Mesendoderm (in vitro differentiated cells): Measurements from ENCODE around the gene SNCA.

Source experiments
- DNase-seq: peaks from one replicate; pipeline ENCODE4 v3.0.0; 2013
- H2AK5ac ChIP-seq: 2 replicates; pipeline ENCODE4 v1.6.1; 2013; ENCODE audit warnings: low read length, inconsistent platforms
- H2BK120ac ChIP-seq: 2 replicates; pipeline ENCODE4 v1.6.1; 2013; ENCODE audit warnings: low read depth, mild to moderate bottlenecking, low read length, moderate library complexity, mixed read lengths
- H2BK15ac ChIP-seq: replicated peaks from 2 replicates; pipeline ENCODE4 v1.6.1; 2013; ENCODE audit warnings: low read depth, mild to moderate bottlenecking, moderate library complexity
- H2BK5ac ChIP-seq: 2 replicates; pipeline ENCODE4 v1.6.1; 2013; ENCODE audit warnings: low read length, inconsistent platforms
- H3K18ac ChIP-seq: 2 replicates; pipeline ENCODE4 v1.6.1; 2013; ENCODE audit warnings: mild to moderate bottlenecking, low read length, mixed read lengths
- H3K23ac ChIP-seq: one replicate; pipeline ENCODE4 v1.6.1; 2013; ENCODE audit warnings: low read length
- H3K27ac ChIP-seq: 2 replicates; pipeline ENCODE4 v1.5.1; 2013; ENCODE audit warnings: low read depth, mild to moderate bottlenecking, inconsistent platforms, low read length, moderate library complexity
- H3K27me3 ChIP-seq: 2 replicates; pipeline ENCODE4 v1.6.1; 2013; ENCODE audit warnings: low read length, control low read depth, mild to moderate bottlenecking, inconsistent platforms; ENCODE audit not compliant: insufficient read depth, poor library complexity
- H3K36me3 ChIP-seq: 2 replicates; pipeline ENCODE4 v1.6.1; 2013; ENCODE audit warnings: low read length, inconsistent platforms; ENCODE audit not compliant: control insufficient read depth, insufficient read depth
- H3K4ac ChIP-seq: one replicate; pipeline ENCODE4 v1.6.1; 2013; ENCODE audit warnings: low read depth, mild to moderate bottlenecking, low read length, moderate library complexity
- H3K4me1 ChIP-seq: 2 replicates; pipeline ENCODE4 v1.6.1; 2013; ENCODE audit warnings: low read depth, low read length, inconsistent platforms; ENCODE audit not compliant: control insufficient read depth
- H3K4me2 ChIP-seq: 2 replicates; pipeline ENCODE4 v1.6.1; 2013; ENCODE audit warnings: low read length
- H3K4me3 ChIP-seq: 2 replicates; pipeline ENCODE4 v1.5.1; 2013; ENCODE audit warnings: mild to moderate bottlenecking, low read length
- H3K56ac ChIP-seq: one replicate; pipeline ENCODE4 v1.6.1; 2013; ENCODE audit warnings: low read length
- H3K79me1 ChIP-seq: 2 replicates; pipeline ENCODE4 v1.6.1; 2013; ENCODE audit warnings: low read length, inconsistent platforms
- H3K79me2 ChIP-seq: 2 replicates; pipeline ENCODE4 v1.6.1; 2013; ENCODE audit warnings: mild to moderate bottlenecking, low read length; ENCODE audit not compliant: control insufficient read depth, insufficient read depth
- H3K9ac ChIP-seq: 2 replicates; pipeline ENCODE4 v1.6.1; 2013; ENCODE audit warnings: low read length, inconsistent platforms
- H4K5ac ChIP-seq: one replicate; pipeline ENCODE4 v1.6.1; 2013; ENCODE audit warnings: low read length
- H4K8ac ChIP-seq: one replicate; pipeline ENCODE4 v1.6.1; 2013; ENCODE audit warnings: low read depth, mild to moderate bottlenecking, control low read depth, low read length, moderate library complexity
- WGBS: extraction: QIAGEN DNeasy Blood & Tissue Kit; methylation state at CpG from one replicate; pipeline ENCODE4 v1.1.7; 2013; ENCODE audit warnings: low lambda C conversion rate, missing lambda C conversion rate; ENCODE audit not compliant: insufficient coverage; ENCODE audit errors: extremely low coverage; 5-methylcytosine and 5-hydroxymethylcytosine counted together

SNCA gene

GRCh38 chr4:89773805-89774204, 63.2 kb downstream of the SNCA start:
- no peak overlapping the region for H3K9ac ChIP-seq
- H3K79me1 ChIP-seq = no peaks in the 10 kb centered on the region
- no peak overlapping the region for H2AK5ac ChIP-seq
- no peak overlapping the region for H3K27ac ChIP-seq
- DNase-seq = peak; percentile 11
- no peak overlapping the region for H2BK5ac ChIP-seq
- no peaks in the 10 kb centered on the region for H3K4me1 ChIP-seq
- no peak overlapping the region for H3K56ac ChIP-seq
- no peak overlapping the region for H2BK120ac ChIP-seq
- no CpG with 5 or more reads among the region's 2 CpGs for WGBS
- no peak overlapping the region for H2BK15ac ChIP-seq
- H3K23ac ChIP-seq = no peak overlapping the region
- H3K27me3 ChIP-seq = peaks cover 2% of the 10 kb centered on the region
- no peak overlapping the region for H4K8ac ChIP-seq
- H3K18ac ChIP-seq = no peak overlapping the region
- no peaks in the 10 kb centered on the region for H3K79me2 ChIP-seq
- H3K4me2 ChIP-seq = no peak overlapping the region
- no peak overlapping the region for H4K5ac ChIP-seq
- H3K36me3 ChIP-seq = no peaks in the 10 kb centered on the region
- H3K4me3 ChIP-seq = no peak overlapping the region
- H3K4ac ChIP-seq = no peak overlapping the region

- Histone ChIP-seq H3K36me3 (no peaks in the 10 kb centered on the region), H3K79me1 (no peaks in the 10 kb centered on the region), H3K27me3 (peaks cover 2% of the 10 kb centered on the region), H3K4ac (no peak overlapping the region), H4K5ac (no peak overlapping the region), H3K4me1 (no peaks in the 10 kb centered on the region), H2BK15ac (no peak overlapping the region), H3K4me2 (no peak overlapping the region), H3K18ac (no peak overlapping the region), H2BK120ac (no peak overlapping the region), H2AK5ac (no peak overlapping the region), H2BK5ac (no peak overlapping the region), H3K56ac (no peak overlapping the region), H3K79me2 (no peaks in the 10 kb centered on the region), H3K23ac (no peak overlapping the region), H4K8ac (no peak overlapping the region), H3K9ac (no peak overlapping the region), H3K27ac (no peak overlapping the region), H3K4me3 (no peak overlapping the region)
- WGBS = no CpG with 5 or more reads among the region's 3 CpGs
- no peak for DNase-seq
Observed at GRCh38 chr4:89769856-89770255, 67.1 kb downstream of the SNCA start.

- DNase-seq = no peak
- H3K4me3 ChIP-seq = no peak overlapping the region
- H3K79me1 ChIP-seq = no peaks in the 10 kb centered on the region
- no peak overlapping the region for H2BK15ac ChIP-seq
- no peak overlapping the region for H3K9ac ChIP-seq
- H4K5ac ChIP-seq = no peak overlapping the region
- H2BK5ac ChIP-seq = no peak overlapping the region
- H3K23ac ChIP-seq = no peak overlapping the region
- no peak overlapping the region for H3K4ac ChIP-seq
- no peaks in the 10 kb centered on the region for H3K27me3 ChIP-seq
- no peaks in the 10 kb centered on the region for H3K4me1 ChIP-seq
- H3K4me2 ChIP-seq = no peak overlapping the region
- no peak overlapping the region for H2AK5ac ChIP-seq
- H3K27ac ChIP-seq = no peak overlapping the region
- H3K56ac ChIP-seq = no peak overlapping the region
- no peak overlapping the region for H3K18ac ChIP-seq
- no peaks in the 10 kb centered on the region for H3K36me3 ChIP-seq
- no peak overlapping the region for H2BK120ac ChIP-seq
- H3K79me2 ChIP-seq = no peaks in the 10 kb centered on the region
- H4K8ac ChIP-seq = no peak overlapping the region
Observed at GRCh38 chr4:89767924-89768323, 69.0 kb downstream of the SNCA start.

- H3K4me1 ChIP-seq = no peaks in the 10 kb centered on the region
- H3K4me3 ChIP-seq = no peak overlapping the region
- H3K79me2 ChIP-seq = no peaks in the 10 kb centered on the region
- no peak overlapping the region for H4K8ac ChIP-seq
- H2BK5ac ChIP-seq = no peak overlapping the region
- H3K23ac ChIP-seq = no peak overlapping the region
- DNase-seq = no peak
- no peaks in the 10 kb centered on the region for H3K27me3 ChIP-seq
- no peak overlapping the region for H3K27ac ChIP-seq
- H2AK5ac ChIP-seq = no peak overlapping the region
- H3K18ac ChIP-seq = no peak overlapping the region
- no peak overlapping the region for H4K5ac ChIP-seq
- H3K56ac ChIP-seq = no peak overlapping the region
- no peaks in the 10 kb centered on the region for H3K79me1 ChIP-seq
- no peak overlapping the region for H3K9ac ChIP-seq
- no peak overlapping the region for H3K4ac ChIP-seq
- no peak overlapping the region for H2BK15ac ChIP-seq
- H2BK120ac ChIP-seq = no peak overlapping the region
- H3K36me3 ChIP-seq = no peaks in the 10 kb centered on the region
- no CpG with 5 or more reads among the region's 2 CpGs for WGBS
- no peak overlapping the region for H3K4me2 ChIP-seq
Observed at GRCh38 chr4:89765966-89766365, 71.0 kb downstream of the SNCA start.

GRCh38 chr4:89765528-89765927, 71.4 kb downstream of the SNCA start:
- DNase-seq = no peak
- H3K27me3 ChIP-seq = no peaks in the 10 kb centered on the region
- no peak overlapping the region for H3K23ac ChIP-seq
- no peaks in the 10 kb centered on the region for H3K4me1 ChIP-seq
- WGBS = no CpG with 5 or more reads among the region's 2 CpGs
- H3K36me3 ChIP-seq = no peaks in the 10 kb centered on the region
- H2BK15ac ChIP-seq = no peak overlapping the region
- no peak overlapping the region for H3K4me2 ChIP-seq
- no peak overlapping the region for H3K4me3 ChIP-seq
- H3K56ac ChIP-seq = no peak overlapping the region
- no peak overlapping the region for H3K18ac ChIP-seq
- no peak overlapping the region for H2BK120ac ChIP-seq
- no peak overlapping the region for H2AK5ac ChIP-seq
- H4K5ac ChIP-seq = no peak overlapping the region
- H3K9ac ChIP-seq = no peak overlapping the region
- H3K79me1 ChIP-seq = no peaks in the 10 kb centered on the region
- H3K4ac ChIP-seq = no peak overlapping the region
- no peak overlapping the region for H3K27ac ChIP-seq
- no peak overlapping the region for H2BK5ac ChIP-seq
- no peaks in the 10 kb centered on the region for H3K79me2 ChIP-seq
- H4K8ac ChIP-seq = no peak overlapping the region

GRCh38 chr4:89762311-89762710, 74.7 kb downstream of the SNCA start:
- H3K4me3 ChIP-seq = no peak overlapping the region

More at GRCh38 chr4:89762311-89762710, 74.7 kb downstream of the SNCA start:
- Histone ChIP-seq H3K4me2 (no peak overlapping the region), H3K27ac (no peak overlapping the region), H3K4me1 (no peaks in the 10 kb centered on the region), H3K79me2 (no peaks in the 10 kb centered on the region), H2BK120ac (no peak overlapping the region), H4K8ac (no peak overlapping the region), H3K27me3 (no peaks in the 10 kb centered on the region), H3K23ac (no peak overlapping the region), H2BK15ac (no peak overlapping the region), H2AK5ac (no peak overlapping the region), H3K79me1 (no peaks in the 10 kb centered on the region), H3K56ac (no peak overlapping the region), H4K5ac (no peak overlapping the region), H3K36me3 (no peaks in the 10 kb centered on the region), H2BK5ac (no peak overlapping the region), H3K18ac (no peak overlapping the region), H3K9ac (no peak overlapping the region), H3K4ac (no peak overlapping the region)
- WGBS = no CpG with 5 or more reads among the region's 3 CpGs
- DNase-seq = no peak
